ENCODE measurements around the gene OPTC.
"Not testable (repeated sequence)": the region's sequence is repeated elsewhere in the genome, so short reads cannot be mapped to it uniquely, and the experiment has no call there.

The OPTC gene, protein sequence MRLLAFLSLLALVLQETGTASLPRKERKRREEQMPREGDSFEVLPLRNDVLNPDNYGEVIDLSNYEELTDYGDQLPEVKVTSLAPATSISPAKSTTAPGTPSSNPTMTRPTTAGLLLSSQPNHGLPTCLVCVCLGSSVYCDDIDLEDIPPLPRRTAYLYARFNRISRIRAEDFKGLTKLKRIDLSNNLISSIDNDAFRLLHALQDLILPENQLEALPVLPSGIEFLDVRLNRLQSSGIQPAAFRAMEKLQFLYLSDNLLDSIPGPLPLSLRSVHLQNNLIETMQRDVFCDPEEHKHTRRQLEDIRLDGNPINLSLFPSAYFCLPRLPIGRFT

DNA sequence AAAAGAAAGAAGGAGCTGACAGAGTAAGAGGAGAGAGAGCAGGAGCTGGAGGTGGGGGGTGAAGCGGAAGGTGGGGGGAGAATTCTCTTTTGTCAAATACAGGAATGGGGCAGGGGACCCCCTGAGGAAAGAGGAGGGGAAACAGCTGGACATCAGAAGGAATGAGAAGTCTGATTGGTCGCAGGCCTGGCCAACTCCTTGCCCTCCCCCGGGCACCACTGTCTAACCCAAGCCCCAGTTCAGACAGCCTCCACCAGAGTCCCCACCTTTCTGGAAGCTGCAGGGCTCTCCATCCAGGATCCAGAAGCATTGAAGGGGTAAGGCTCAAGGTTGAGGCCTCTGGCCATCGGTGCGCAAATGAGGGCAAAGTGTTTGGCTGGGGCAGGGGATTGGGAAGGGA is at the start of gene OPTC:
Gene OPTC (plus strand): TSS at position 253 of the 400 bp plus-strand sequence. CDS start 1,853 bp downstream, outside the sequence.
- no peak for DNase-seq (ENCODE audit: low read depth)

GRCh38 chr1:203444171-203444576 is 49.8 kb upstream of the OPTC start:
- no peak for DNase-seq (ENCODE audit: low read depth)

- DNase-seq (ENCODE audit: low read depth): no peak
Observed at GRCh38 chr1:203447151-203447550, 46.8 kb upstream of the OPTC start.

DNA sequence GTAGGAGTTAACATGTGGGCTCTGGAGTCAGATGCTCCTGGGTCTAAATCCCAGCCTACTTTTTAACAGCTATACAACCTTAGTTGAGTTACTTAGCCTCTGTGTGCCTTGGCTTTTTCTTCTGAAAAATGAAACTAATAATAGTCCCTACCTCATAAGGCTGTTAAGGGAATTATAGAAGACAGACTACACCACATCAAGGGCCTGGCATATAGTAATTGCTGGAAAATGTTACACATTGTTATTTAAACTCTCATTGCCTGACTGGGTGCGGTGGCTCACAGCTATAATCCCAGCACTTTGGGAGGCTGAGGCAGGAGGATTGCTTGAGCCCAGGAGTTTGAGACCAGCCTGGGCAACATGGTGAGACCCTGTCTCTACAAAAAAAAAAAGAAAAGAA is 46.4 kb upstream of the OPTC start:
- DNase-seq (ENCODE audit: low read depth): not testable (repeated sequence)

DNA sequence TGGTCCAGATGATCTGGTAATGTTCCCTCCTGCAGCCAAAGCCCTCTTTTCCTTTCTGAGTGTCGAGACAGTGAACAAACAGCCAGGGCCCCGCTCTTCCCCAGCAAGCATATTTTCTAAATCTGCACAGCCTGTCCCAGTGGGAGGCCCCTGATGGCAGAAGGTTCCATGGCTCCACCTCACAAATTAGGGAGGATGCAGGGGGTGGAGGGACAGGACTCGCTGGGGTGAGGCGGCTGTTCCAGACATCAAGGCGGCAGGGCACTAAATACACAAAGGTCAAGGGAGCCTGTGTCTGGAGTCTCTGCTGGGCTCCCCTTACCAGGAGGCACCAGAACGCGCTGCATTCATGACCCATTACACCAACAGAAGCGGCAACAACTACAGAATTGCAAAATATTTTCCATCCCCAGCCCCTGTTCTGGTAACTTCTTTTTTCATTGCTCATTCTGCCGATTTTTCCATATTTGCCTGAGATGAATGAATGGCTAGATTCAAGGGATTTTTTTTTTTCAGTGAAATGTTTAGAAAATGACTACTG is 45.4 kb upstream of the OPTC start:
- no peak for DNase-seq (ENCODE audit: low read depth)

- no peak for DNase-seq (ENCODE audit: low read depth)
Observed at GRCh38 chr1:203450001-203450400, 44.0 kb upstream of the OPTC start.

GRCh38 chr1:203450479-203451149 is 43.3 kb upstream of the OPTC start:
- DNase-seq (ENCODE audit: low read depth): no peak

DNA sequence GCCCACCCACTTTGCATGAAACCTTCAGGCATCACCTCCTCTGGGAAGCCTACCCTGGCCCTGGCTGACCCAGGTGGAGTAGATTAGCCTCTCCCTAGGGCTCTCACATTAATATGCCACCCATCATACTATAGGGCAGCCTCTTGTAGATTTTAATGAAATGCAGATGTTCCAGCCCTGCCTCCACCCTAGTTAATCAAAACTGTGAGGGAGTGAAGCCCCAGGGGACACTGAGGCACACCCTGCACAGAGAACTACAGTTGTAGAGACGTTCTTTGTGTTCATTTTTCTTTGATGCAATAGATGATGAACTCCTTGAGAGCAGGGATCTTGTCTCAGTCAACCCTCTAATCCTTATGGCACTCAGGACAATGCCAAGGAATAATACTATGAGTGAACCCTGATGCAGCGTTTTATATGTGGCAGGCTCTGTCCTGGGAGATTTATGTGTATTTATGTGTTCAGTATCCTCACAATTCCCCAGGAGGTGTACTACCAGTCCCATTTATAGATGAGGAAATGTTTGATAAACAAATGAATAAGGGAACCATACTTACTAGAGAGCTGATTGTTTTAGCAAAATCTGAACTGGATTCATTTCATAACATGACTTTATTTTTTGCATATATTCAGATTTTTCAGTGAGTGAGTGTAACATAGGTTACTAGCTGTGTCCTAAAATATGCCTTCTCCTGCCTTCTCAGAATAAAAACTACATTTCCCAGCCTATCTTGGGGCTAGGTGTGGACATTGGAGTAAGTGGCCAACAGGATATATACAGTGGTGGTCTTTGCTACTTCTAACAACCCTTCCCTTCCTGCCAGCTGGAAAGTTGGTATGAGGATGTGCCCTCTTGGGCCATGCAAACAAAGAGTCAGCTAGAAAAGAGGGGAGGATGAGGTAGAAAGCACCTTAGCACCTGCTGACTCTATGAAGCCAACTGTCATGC is 41.8 kb upstream of the OPTC start:
- no peak for DNase-seq (ENCODE audit: low read depth)

- DNase-seq (ENCODE audit: low read depth): no peak
Observed at GRCh38 chr1:203453016-203453415, 40.9 kb upstream of the OPTC start.

DNA sequence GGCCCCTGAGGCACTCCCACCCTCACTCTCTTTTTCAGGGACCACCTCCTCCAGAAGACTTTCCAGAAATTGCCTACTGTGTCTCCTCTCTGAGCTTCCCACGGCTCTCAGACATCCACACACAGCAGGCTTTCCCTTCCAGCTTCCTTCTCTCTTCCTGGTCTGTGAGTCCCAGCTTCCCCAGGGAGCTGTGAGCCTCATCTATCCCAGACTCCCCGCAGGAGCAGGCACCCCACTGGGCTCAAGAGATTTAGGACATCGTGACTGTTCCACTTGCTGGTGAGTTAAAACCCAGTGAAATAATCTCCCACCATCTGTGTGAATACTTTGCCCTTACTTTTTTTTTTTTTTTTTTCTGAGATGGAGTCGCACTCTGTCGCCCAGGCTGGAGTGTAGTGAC is 40.3 kb upstream of the OPTC start:
- DNase-seq (ENCODE audit: low read depth): no peak

DNA sequence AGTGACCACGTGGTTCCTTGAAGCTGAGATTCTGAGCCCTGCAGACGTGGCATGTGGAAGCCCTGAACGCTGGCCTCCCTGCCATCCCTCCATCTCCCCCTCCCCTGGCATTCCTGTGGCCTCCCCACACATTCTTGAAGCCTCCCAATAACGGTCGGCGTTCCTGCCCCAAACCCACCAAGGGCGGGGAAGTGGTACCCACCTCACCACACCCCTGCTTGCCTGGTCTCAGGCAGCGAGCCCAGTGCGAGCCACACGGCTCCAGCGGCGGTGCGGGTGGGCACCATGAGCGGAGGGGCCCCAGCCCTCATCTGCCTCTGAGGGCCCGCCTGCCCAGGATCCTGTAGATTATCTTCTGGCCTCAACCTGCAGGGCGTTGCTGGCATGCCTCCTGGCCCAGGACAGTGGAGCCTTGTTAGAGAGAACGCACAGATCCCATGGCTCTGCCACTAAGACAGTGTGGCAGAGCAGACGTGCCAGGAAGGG is 38.9 kb upstream of the OPTC start:
- no peak for DNase-seq (ENCODE audit: low read depth)

GRCh38 chr1:203455706-203456105 is 38.2 kb upstream of the OPTC start:
- DNase-seq (ENCODE audit: low read depth): no peak

DNA sequence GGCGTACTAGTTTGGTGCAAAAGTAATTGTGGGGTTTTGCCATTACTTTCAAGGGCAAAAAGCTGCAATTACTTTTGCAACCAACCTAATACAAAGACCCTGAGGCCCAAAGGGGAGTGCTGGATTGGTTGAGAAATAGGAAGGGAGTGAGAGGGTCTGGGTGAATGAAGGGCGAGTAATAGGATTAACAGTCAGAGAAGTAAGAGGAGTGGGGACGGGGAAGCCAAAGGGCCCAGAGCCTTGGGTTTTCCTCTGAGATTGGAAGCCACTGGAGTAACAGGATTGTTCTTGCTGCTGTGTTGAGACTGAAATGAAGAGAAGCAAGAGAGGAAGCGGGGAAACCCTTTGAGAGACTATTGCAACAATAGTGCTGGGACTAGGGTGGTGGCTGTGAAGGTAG is 37.4 kb upstream of the OPTC start:
- no peak for DNase-seq (ENCODE audit: low read depth)

DNA sequence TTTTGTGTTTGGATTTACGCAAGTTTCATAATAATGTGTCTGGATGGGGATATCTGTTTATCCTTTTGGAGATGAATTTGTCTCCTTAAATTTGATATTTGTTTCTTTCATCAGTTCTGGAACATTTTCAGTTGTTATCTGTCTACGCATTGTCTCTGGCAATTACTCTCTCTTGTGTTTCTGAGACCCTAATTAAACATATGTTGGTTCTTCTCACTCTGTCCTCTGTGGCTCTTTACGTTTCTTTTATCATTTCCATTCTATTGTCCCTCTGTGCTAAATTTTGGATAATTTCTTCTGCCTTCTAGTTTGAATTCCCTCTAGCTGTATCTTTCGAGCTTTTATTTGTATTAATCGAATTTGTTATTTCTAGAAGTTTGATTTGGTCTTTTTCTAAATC is 35.9 kb upstream of the OPTC start:
- no peak for DNase-seq (ENCODE audit: low read depth)

GRCh38 chr1:203459671-203460201 is 34.2 kb upstream of the OPTC start:
- DNase-seq (ENCODE audit: low read depth): no peak

DNA sequence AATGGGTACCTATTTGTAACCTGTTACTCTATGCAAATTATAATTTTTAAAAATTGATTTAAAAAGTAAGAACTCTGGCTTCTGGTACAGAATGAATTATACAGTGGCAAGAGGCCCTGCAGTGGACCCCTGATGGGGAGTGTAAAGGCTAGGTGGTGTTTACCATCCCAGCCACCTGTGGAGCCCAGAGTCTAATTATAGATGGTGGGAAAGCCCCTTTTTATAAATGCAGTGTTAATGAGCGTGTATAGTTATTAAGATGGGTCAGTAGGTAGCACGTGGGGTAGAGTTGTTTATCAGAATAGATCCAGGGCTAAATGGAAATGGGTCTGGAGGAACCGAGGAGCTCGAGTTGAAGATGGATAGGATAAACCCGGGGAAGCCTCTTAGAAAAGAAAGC is 32.2 kb upstream of the OPTC start:
- DNase-seq (ENCODE audit: low read depth): no peak

DNA sequence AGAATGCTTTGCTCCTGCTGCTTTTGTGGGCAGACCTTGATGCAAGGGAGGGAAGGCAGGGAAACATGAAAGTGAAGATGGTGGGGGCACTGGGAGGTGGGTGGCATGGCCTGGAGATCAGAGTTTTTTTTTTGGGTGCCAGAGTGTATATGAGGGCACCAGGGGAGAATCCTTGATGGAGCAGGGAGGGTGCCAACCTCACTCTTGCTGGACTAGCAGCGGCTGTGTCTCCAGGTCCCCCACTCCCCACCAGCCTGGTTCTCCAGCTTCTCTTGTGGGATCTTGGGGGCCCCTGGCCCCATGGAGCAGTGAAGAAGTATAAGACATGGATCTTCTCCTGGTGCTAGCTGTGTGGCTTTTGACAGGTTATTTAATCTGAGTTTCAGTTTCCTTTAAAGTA is 31.8 kb upstream of the OPTC start:
- DNase-seq (ENCODE audit: low read depth): no peak

- DNase-seq (ENCODE audit: low read depth): peak; percentile 55
Observed at GRCh38 chr1:203462878-203463277, 31.1 kb upstream of the OPTC start.

GRCh38 chr1:203463469-203464062 is 30.4 kb upstream of the OPTC start:
- no peak for DNase-seq (ENCODE audit: low read depth)

GRCh38 chr1:203464226-203464625 is 29.7 kb upstream of the OPTC start:
- no peak for DNase-seq (ENCODE audit: low read depth)

DNA sequence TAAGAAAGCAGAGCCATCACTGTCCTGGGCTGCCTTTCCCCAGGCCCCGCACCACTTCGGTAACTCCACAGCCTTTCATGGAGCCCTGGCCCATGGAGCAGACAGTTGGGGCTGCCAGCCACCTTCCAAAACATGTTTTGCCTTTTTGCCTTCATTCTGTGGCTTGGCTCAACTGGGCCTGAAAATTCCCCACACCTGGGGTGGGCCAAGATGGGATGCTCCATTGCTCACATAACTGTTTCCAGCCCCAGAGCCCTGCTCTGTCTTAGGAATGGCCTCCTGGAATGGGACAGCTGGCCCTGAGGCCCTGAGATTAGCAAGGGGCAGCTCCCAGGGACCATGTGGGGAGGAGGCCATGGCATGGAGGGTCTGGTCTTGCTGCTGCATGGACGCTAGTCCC is 29.2 kb upstream of the OPTC start:
- no peak for DNase-seq (ENCODE audit: low read depth)
